Spleen (tissue), 11 donors: Measurements from ENCODE around the gene RAB22A. TPM values are rescaled to one million over a fixed set of nuclear protein-coding genes. Genes with fewer than 3 reads are reported as not detected.

Experiments used
- DNase-seq: peaks from one replicate; pipeline ENCODE4 v3.0.0-alpha.2; 2020
- H3K27ac ChIP-seq, 8 donors: fragments of 200-600 bp; sonication (generic) in 7 of 8; 1 replicate in 4 of 8; 2 replicates in 4 of 8; pipeline versions ENCODE4 v1.5.0 to v1.8.0; 2016 to 2021; ENCODE audit warnings: inconsistent platforms in 4 of 8, mild to moderate bottlenecking in 4 of 8, moderate library complexity in 1 of 8
- H3K27me3 ChIP-seq, 7 donors: fragments of 200-600 bp; sonication (generic) in 6 of 7; replicated peaks in 1 of 7; 1 replicate in 4 of 7; 2 replicates in 3 of 7; pipeline versions ENCODE4 v1.5.0 to v1.8.0; 2016 to 2021; ENCODE audit warnings: inconsistent platforms in 3 of 7, mild to moderate bottlenecking in 1 of 7
- H3K36me3 ChIP-seq, 6 donors: fragments of 200-600 bp; sonication (generic) in 5 of 6; 1 replicate in 4 of 6; 2 replicates in 2 of 6; pipeline versions ENCODE4 v1.5.0 to v1.8.0; 2016 to 2021; ENCODE audit warnings: inconsistent platforms in 2 of 6
- H3K4me1 ChIP-seq, 6 donors: fragments of 200-600 bp; sonication (generic) in 5 of 6; 1 replicate in 3 of 6; 2 replicates in 3 of 6; pipeline versions ENCODE4 v1.5.0 to v1.8.0; 2016 to 2021; ENCODE audit warnings: inconsistent platforms in 3 of 6
- H3K4me3 ChIP-seq, 8 donors: fragments of 200-600 bp; sonication (generic) in 7 of 8; 1 replicate in 4 of 8; 2 replicates in 4 of 8; pipeline versions ENCODE4 v1.5.0 to v1.8.0; 2016 to 2021; ENCODE audit warnings: inconsistent platforms in 4 of 8, mild to moderate bottlenecking in 4 of 8, moderate library complexity in 2 of 8
- H3K9me3 ChIP-seq, 8 donors: fragments of 200-600 bp; sonication (generic) in 7 of 8; 1 replicate in 4 of 8; 2 replicates in 4 of 8; pipeline versions ENCODE4 v1.5.0 to v1.8.0; 2016 to 2021; ENCODE audit warnings: inconsistent platforms in 4 of 8
- CTCF ChIP-seq, 11 experiments: fragments of 200-600 bp in 7 of 11; fragments of 450-650 bp in 4 of 11; sonication (generic) in 4 of 11; IDR thresholded peaks in 8 of 11; conservative IDR thresholded peaks in 3 of 11; 1 replicate in 7 of 11; 2 replicates in 4 of 11; pipeline versions ENCODE4 v1.4.0 to v1.8.0; 2016 to 2021; ENCODE audit warnings: antibody characterized with exemption in 11 of 11, inconsistent platforms in 4 of 11, mild to moderate bottlenecking in 1 of 11
- POLR2A ChIP-seq, 3 donors: fragments of 450-650 bp; IDR thresholded peaks; one replicate each; pipeline ENCODE4 v1.5.1; 2017; ENCODE audit warnings: antibody characterized with exemption in 3 of 3, mild to moderate bottlenecking in 1 of 3
- POLR2AphosphoS5 ChIP-seq, 3 donors: sonication (generic); formaldehyde crosslinking; IDR thresholded peaks; one replicate each; pipeline ENCODE4 v1.5.1; 2017; ENCODE audit warnings: antibody characterized with exemption in 3 of 3
- WGBS, 5 donors: extraction: QIAGEN DNeasy Blood & Tissue Kit in 3 of 5; methylation state at CpG; one replicate each; pipeline versions ENCODE4 v1.1.5 to v1.1.7; 2013 to 2018; 5-methylcytosine and 5-hydroxymethylcytosine counted together
- intact Hi-C: fragments of 100-400 bp; cut with DNase I; formaldehyde crosslinking; loops from one replicate; pipeline ENCODE4 v1.15.0; 2023; ENCODE audit warnings: low total_unique reads
- polyA plus RNA-seq, 3 donors: library from polyadenylated mRNA; stranded (reverse); fragments of 200-250 nt; gene quantifications; one replicate each; pipeline ENCODE4 v1.2.1, GENCODE V29; 2013
- total RNA-seq, 7 donors: library from RNA; depleted of rRNA in 3 of 7; stranded (reverse); fragments of >200 nt in 3 of 7; fragmentation: NEBNext Ultra II Directional in 4 of 7; extraction: Animal tissue kit (Norgen Biotek cat#: 25700) in 4 of 7; gene quantifications; one replicate each; pipeline versions ENCODE4 v1.1.0 to v1.2.1, GENCODE V29; 2016 to 2021
- donor health status: healthy with polysubstance abuse.
- donor health status: DM: no; HTN: no; CAD: no; lungs with moderate emphysema.
- donor health status: DM: no; HTN: no; CAD: no.
- donor health status: Bipolar disorder and iron deficiency.
- donor health status: healthy.
- donor health status: DM: no; HTN: no; CAD: no.
- donor health status: DM: yes; HTN: yes; CAD: no.

RAB22A gene
- total and polyA plus RNA-seq, 10 donors: 4.2 to 22.6 (median 17.5) TPM

- Histone ChIP-seq H3K4me1 (peaks cover 0 to 3% (median 0%) of the 10 kb centered on the region in 6 donors), H3K9me3 (no peaks in the 10 kb centered on the region), H3K4me3 (no peak overlapping the region), H3K27ac (no peak overlapping the region), H3K36me3 (no peaks in the 10 kb centered on the region), H3K27me3 (no peaks in the 10 kb centered on the region)
- WGBS, 5 donors: 44 to 53% (median 49%) methylated on average over 8 of the region's 8 CpGs
- DNase-seq: no peak
- intact Hi-C loops: no loop called here
- TF ChIP-seq POLR2AphosphoS5 (IDR thresholded peaks at IDR 0.05): no peak
- no peak for TF ChIP-seq CTCF (IDR thresholded peaks at IDR 0.05 in 8 of 11, conservative IDR thresholded peaks at IDR 0.05 in 3 of 11)
- no peak for TF ChIP-seq POLR2A (IDR thresholded peaks at IDR 0.05)
Observed at GRCh38 chr20:58374906-58375758, 65.6 kb downstream of the RAB22A start.

- Histone ChIP-seq H3K36me3 (no peaks in the 10 kb centered on the region), H3K4me1 (peaks cover 0 to 3% (median 0%) of the 10 kb centered on the region in 6 donors), H3K4me3 (no peak overlapping the region), H3K27ac (no peak overlapping the region), H3K27me3 (peaks cover 0 to 5% (median 0%) of the 10 kb centered on the region in 7 donors), H3K9me3 (peaks cover 0 to 4% (median 0%) of the 10 kb centered on the region in 8 donors)
- no peak for TF ChIP-seq POLR2AphosphoS5 (IDR thresholded peaks at IDR 0.05)
- no peak for TF ChIP-seq CTCF (IDR thresholded peaks at IDR 0.05 in 8 of 11, conservative IDR thresholded peaks at IDR 0.05 in 3 of 11)
- TF ChIP-seq POLR2A (IDR thresholded peaks at IDR 0.05): no peak
- 83 to 91% (median 86%) methylated on average over 10 of the region's 10 CpGs for WGBS, 5 donors
- intact Hi-C loops: no loop called here
- DNase-seq: no peak
Observed at GRCh38 chr20:58375759-58376352, 66.3 kb downstream of the RAB22A start.

- 74 to 89% (median 75%) methylated on average over 1 of the region's 1 CpG for WGBS, 5 donors
Observed at GRCh38 chr20:58377017-58377416, 67.5 kb downstream of the RAB22A start.

More at GRCh38 chr20:58377017-58377416, 67.5 kb downstream of the RAB22A start:
- intact Hi-C loops: no loop called here
- TF ChIP-seq POLR2AphosphoS5 (IDR thresholded peaks at IDR 0.05) (no peak), POLR2A (IDR thresholded peaks at IDR 0.05) (no peak), CTCF (IDR thresholded peaks at IDR 0.05 in 8 of 11, conservative IDR thresholded peaks at IDR 0.05 in 3 of 11) (no peak)
- DNase-seq: no peak
- H3K27ac ChIP-seq: no peak overlapping the region
- no peaks in the 10 kb centered on the region for H3K36me3 ChIP-seq
- H3K27me3 ChIP-seq: peaks cover 0 to 9% (median 0%) of the 10 kb centered on the region in 7 donors
- peaks cover 0 to 3% (median 0%) of the 10 kb centered on the region in 6 donors for H3K4me1 ChIP-seq
- peaks cover 0 to 16% (median 5%) of the 10 kb centered on the region in 8 donors for H3K9me3 ChIP-seq
- H3K4me3 ChIP-seq: no peak overlapping the region
